Measurements from ENCODE around the gene RASA3.

Gene RASA3

DNA sequence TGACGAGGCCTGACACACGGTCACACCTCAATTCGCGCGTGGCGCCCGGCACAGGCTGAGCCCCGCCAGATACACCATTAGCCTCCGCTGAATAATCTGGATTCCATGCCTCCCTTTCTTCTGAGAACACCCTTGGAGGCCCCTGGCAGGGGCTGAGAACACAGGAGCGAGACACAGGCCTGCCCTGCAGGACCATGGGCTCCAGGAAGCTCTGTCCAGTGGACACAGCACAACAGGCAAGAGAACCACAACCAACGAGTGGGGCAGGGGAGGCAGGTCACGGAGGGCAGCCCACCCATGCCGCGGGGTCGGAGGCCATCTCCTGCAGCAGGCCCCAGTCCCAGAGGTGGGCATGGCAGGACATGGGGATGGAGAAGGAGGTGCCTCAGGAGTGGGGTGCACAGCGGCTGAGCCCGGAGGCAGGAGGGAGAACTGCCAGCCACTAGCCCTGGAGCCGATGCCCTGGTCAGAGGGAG is 82.8 kb downstream of the RASA3 start:
- DNase-seq, result no peak

DNA sequence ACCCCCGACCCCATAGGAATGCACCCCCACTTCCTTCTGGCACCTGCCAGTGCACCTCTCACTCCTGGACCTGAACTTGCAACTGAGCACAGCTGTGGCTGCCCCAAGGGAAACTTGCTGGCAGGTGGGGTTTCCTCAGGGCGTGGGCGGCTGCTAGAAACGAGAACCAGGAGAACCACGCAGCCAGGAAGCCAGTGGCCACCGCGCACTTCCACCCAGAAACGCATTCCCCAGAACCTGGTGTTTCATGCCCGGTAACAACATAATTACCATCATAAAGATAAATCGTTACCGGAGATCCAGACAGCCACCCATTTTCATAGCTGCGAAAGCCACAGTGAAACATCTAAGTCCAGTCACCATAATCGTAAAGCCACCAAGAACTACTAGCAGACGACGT is 83.4 kb downstream of the RASA3 start:
- no peak for DNase-seq

DNA sequence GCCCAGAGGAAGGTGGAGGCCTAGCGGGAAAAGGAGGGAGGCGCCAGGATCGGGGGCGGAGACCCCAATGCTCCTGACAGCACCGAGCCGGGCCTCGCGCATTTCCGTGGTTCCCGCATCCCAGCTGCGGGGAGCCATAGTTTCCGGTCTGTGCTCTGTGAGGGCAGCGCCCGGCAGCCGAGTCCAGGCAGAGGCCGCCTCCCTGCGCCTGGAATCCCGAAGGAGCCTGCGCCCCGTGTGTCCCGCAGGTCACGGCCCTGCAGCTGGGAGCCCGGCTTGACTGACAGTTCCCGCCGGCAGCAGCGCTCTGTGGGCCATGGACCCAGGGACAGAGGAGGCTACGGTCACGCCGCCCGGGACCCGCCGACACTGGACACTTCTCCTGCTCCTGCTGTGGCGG is 84.0 kb downstream of the RASA3 start:
- no peak for DNase-seq

DNA sequence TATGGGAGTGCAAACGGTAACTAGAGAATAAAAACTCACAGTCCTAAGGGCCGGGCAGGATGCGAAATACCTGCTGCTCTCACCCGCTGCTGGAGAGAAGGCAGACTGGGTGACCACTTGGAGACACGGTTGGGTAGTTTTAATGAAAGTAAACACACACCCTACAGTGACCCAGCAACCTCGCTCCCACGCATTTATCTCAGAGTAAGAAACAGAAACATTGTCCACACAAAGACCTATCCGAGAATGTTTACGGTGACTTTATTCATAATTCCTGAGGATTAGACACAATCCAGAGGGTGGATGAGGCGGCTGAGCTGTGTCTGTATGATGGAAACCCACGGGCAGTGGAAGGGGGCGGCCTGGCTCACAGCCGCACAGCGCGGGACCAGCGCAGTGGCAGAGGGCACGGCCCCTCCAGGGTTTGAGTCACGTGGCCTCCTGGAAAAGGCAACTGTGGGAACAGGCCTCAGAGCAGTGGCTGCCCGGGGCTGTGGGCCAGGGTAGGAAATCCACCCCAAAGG is 85.0 kb downstream of the RASA3 start:
- DNase-seq, result peak in 1 of 2 experiments; percentile 32

DNA sequence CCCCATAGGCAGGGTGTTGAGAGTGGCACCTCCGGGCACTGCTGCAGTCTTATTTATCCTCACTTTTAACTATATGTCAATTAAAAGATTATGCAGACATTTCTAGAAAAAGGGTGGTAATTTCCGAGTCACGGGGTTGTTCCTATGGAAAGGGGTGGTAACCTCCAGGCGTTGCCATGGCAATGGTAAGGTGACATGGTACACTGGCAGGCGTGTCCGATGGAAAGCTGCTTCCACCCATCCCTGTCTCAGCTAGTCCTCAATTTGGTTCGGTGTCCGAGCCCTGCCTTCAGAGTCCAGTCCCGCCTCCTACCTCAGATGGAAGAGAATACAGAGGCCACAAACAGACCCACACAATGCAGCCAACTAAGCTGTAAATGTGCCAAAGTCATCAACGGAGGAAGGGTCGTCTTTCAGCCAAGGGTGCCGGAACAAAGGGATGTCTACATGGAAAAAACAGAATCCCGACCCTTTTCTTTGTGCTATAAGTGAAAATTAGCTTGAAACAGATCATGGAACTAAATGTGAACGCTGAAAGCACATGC is 85.9 kb downstream of the RASA3 start:
- no peak for DNase-seq

DNA sequence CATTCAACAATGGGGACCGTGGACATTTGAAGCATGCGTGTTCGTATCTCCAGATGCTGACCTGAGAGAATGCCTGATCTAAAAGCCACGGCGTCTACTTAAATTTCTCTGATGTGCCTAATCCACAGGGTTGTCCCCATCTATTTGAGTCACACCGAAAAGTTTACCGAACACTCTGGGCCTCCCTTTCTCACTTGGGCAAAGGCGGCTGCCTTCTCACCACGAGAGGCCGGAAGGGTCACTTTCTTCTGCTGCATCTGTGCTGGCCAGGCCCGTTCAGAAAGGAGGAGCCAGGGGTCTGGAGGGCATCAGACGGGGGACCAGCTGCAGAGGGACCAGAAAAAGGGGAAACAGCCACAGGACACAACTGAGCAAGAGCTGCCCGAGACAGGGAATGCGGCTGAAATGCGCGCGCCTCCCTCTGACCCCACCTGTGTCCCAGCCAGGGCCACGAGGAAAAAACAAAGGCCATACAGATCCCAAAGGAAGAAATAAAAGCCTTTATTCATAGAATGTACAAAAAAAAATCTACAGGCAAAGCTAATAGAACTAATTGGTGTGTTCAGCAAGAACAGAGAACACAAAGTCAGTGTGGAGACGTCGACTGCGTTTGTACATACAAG is 87.2 kb downstream of the RASA3 start:
- DNase-seq, result no peak

DNA sequence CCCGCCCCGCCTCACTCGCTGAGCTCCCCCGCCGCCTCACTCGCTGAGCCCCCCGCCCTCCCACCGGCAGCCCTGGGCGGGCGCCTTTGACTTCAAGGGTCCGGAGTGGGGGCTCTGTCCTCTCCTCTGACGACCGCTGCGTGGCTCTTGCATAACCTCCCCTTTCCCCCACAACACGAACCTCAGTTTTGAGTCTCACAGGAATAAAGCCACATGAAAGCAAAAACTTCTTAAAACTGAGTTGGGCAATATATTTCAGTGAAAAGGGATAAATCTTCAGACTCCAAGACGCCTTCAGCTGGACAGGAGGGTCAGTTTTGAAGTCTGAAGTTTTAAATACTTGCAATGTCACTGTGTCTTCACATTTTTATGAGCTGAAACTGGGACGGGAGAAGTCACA is 87.9 kb downstream of the RASA3 start:
- no peak for DNase-seq

DNA sequence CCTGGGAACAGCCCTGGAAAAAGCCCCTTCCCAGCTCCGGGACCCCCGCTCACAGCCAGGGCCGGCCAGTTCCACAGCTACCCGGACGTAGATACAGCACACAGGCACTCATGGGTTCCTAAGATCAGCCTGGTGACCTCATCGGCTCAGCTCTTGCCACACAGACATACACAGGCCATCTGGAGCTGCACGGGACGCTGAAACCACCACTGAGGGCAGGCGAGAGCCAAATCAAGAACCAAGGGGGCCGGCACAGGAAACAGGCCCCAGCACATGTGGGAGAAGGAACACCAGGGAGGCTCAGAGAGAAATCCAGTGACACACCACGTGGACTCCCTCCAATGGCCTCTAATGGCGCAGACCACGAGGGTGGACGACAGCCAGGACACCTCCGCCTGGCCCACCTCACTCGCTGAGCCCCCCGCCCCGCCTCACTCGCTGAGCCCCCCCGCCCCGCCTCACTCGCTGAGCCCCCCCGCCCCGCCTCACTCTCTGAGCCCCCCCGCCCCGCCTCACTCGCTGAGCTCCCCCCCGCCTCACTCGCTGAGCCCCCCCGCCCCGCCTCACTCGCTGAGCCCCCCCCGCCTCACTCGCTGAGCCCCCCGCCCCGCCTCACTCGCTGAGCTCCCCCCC is 88.9 kb downstream of the RASA3 start:
- peak; percentile 69 to 83 for DNase-seq

DNA sequence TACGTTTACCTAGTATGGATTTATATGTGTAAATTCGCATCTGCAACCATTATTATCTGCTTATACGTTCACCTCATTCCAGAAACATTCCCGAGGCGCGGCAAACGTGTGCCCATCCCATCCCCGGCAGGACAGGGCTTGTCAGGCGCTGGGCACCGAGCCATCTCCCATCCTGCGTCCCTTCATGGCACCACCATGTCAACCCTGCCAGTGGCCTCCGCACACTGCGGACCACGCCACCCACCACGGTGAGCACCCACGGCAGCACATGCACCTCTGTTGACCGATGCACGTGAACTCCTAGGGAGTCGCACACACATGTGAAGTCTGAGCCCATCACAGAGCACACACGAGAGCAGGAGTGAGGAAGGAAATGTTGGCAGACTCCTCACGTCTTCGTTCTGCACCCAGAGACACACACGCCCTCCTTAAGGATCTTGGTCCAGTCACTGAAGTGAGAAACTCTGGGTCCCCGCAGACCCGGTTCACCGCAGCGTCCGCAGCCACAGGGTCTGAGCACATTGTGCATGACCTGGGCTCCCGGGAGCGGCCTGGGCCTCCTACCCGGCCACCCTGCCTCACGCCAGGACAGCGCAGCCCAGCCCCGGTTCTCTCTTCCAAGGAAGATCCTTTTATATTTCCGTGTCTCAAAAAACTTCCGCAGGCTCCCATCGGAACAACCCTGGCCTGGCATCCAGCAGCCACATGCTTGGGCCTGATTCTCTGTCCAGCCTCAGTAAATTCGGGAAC is 90.2 kb downstream of the RASA3 start:
- no peak for DNase-seq

DNA sequence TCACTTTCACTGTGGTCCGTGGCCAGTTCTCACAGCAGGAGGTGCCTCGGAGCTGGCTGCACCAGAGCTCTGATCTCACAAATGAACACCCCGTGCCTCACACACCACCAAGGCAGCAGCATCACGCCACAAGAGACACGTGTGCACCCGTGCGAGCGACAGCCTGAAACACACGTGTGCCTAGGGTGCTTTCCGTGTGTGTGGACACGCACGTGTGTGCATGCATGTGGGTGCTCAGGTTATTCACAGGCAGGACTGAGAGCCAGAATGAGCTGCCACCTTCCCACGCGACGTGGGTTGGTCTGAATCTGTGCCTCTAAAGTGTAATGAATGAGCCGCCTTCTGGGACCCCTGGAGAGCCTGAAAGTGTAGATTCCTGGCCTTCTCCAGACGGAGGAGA is 90.9 kb downstream of the RASA3 start:
- no peak for DNase-seq

DNA sequence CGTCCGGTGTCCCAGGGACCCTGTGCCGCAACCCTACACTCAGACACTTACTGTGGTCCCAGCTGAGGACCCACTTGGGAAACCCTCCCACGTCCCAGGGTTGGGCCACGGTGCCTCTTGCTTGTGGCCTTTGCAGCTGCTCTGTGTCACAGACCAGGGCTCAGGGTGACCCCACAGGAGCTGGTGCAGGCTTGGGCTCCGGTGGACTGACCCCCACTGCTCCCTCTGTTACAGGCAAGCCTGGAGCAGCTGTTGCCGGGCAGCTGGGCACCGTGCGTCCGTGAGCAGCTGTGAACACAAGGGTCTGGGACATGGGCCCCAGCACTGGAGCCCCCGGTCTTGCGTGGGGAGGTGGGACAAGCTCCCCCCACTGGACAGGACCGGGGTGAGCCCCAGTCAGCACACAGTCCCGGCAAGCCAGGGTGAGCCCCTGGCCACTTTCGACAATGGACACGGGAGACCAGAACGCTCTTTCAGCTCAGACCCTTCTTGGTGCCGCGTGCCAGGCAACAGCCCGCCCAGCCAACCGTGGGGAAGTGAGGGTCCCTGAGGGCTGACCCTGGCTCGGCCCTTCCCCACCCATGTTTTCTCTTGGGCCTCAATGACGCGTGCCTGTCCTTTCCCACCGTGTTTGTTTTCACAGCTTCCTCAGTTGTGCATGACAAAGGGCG is 92.8 kb downstream of the RASA3 start:
- DNase-seq, result no peak

DNA sequence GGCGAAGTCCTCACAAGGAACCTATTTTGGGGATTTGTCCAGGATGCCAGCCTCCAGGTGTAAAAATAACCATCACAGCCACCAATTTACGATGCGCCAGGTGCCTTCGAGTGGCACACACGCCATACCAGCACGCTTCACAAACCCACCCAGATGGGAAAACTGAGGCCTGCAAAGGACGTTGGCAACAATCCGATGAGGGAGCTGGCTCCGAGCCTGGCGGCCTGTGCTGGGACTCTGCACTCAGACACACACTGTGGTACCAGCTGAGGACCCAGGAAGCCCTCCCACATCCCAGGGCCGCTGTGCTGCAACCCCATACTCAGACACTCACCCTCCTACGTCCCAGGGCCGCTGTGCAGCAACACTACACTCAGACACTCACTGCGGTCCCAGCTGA is 93.5 kb downstream of the RASA3 start:
- DNase-seq, result no peak

DNA sequence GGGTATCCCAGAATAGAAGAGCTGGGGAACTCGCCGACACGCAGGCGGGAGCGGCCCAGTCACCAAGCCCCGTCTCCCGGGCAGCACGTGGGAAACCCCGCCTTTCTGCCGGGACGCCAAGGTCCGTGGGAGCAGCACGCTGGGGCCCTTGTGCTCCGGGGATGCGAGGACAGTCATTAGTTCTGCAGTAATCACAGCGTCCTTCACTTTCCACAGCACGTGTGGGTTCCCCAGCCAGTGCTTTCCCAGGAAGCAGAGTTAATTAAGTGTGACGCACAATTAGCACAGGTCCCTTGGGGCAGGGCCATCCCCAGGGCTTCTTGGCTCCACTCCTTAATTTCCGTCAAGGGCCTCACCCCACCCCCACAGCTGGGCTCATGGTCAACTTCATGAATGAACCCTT is 94.2 kb downstream of the RASA3 start:
- DNase-seq, result no peak

DNA sequence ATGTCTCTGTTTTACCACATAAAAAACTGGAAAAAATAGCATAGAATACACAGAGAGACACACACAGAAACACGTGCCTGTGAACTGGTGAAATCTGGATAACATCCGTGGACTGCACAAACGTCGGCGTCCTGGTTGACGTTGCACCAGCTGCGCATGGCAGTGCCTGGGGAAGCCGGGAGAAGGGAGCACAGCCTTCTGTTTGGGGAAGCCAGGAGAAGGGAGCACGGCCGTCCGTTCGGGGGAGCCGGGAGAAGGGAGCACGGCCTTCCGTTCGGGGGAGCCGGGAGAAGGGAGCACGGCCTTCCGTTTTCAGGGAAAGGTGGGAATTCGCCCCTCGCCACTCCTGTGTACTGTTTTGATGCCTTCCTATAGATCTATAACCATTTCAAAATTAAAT is 94.7 kb downstream of the RASA3 start:
- DNase-seq, result no peak

DNA sequence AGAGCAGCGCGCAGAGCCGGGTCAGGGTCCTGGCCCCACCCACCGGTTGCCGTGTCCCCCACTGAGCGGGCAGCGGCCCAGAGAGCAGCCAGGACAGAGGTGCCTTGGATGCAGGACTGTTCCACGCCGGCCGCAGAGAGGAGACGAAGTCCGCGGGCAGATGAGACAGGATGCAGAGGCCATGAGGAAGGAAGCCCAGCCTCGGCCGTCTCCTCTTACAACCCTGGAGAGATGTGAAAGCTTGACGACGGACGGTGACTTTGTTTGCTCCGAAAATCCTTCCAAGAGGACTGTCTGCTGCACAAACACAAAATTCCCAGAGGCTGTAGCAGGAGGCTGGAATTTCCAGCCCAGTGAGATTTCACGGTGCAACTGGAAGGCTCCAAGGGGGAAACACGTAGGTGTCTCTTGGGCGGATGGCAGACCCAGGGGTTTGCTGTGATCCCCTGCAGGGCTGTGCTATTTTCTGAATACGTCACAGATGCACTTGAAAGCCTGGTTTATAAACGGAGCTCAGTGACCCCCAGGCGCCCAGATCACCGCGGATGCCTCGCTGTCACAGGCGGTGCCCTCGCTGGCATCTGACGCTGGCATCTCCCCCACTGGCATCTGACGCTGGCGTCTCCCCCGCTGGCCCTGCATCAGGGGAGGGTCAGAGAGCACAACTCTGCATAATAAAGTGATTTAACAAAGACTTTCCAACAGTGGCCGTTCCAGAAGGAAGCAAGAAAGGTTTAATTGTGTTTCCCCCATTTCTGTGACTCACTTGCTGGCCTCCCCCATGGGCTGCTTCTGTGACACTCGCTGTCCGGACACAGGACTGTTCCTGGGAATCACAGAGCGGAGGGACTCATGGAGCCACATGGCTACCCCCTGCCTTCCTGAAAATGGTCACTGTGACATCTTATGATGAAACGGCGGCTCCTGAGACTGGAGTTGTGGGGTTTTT is 96.6 kb downstream of the RASA3 start:
- DNase-seq, result no peak

DNA sequence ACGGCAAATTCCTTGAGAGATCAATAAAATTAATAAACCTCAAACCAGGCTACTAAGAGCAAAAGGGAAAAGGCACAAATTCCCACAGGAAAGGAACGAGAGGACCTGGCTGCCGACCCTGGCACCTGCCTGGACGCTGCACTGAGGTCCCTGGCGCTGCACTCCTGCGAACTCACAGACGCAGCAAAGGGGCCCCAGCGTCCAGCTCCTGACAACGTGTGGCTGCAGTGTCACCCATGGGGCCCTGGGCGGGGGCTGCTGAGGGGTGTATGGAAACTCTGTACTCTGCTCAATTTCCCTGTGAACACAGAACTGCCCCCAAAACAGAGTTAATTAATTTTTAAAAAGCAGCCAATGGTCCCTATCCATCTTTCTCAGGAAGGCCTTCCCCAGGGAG is 97.2 kb downstream of the RASA3 start:
- DNase-seq, result no peak

DNA sequence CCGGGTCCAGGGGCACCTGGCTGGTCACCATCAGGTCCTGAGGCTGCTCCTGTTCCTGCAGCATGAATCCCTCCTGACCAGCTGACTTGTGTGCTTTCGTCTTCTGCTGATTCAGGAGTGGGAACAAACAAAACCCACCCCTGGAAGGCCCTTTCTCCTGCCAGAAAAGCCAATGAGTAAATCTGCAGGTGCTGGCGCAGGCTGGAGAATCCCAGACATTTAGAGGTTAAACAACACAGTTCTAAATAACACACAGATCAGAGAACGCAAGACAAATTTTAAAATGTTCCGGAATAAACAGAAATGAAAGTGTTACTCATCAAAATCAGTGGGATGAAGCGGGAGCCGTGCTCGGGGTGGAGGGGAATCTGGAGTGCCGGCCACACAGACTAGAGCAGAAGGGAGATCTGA is 97.9 kb downstream of the RASA3 start:
- no peak for DNase-seq

DNA sequence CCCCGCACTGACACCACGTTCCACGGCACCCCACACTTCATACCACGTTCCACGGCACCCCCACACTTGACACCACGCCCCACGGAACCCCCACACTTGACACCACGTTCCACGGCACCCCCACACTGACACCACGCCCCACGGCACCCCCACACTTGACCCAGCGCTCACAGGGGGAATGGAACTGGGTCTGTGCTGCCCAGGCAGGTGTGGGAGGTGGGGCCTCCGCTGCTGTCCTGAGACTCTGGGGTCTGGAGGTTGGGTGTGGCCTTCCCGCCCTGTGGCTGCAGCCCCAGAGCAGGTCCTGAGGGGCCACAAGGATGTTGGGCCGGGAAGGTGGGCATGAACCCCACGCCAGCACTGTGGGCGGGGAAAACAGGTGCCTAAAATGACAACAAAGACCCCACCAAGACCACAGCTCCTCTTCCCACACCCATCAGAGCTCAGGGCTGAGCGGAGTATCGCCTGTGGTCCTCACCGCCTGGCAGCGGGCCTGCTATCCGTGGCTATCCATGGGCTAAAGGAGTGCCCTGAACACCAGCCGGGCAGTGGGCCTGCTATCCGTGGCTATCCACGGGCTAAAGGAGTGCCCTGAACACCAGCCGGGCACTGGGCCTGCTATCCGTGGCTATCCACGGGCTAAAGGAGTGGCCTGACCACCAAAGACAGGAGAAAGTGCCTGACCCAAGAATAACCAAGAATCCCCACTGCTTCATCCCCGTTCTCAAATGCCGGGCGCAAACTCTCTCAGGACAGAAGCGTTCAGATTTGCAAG is 98.7 kb downstream of the RASA3 start:
- no peak for DNase-seq

DNA sequence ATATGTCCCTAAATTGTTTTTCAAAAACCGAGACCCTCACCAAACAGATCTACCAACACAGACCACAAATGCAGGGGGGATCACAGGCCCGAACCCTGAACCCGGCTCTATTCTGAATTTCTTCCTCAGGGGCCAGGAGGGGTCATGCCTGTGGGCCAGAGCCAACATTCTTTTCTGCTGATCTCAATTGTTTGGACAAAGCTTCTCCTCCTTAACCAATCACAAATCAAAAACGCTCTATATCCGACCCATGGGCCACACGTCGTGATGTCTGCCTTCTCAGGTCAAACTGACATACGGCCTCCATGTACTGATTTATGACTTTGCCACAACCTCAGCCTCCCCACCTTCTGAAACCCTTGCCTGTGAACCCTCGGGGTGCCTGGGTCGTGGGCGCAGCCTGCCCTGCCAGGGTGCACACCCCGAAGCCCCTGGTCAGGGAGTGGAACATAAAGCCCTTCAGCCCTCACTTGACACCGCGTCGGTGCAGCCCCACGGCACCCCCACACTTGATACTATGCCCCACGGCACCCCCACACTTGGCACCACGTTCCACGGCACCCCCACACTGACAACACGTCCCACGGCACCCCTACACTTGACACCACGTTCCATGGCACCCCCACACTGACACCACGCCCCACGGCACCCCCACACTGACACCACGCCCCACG is 100.2 kb downstream of the RASA3 start:
- DNase-seq, result no peak

DNA sequence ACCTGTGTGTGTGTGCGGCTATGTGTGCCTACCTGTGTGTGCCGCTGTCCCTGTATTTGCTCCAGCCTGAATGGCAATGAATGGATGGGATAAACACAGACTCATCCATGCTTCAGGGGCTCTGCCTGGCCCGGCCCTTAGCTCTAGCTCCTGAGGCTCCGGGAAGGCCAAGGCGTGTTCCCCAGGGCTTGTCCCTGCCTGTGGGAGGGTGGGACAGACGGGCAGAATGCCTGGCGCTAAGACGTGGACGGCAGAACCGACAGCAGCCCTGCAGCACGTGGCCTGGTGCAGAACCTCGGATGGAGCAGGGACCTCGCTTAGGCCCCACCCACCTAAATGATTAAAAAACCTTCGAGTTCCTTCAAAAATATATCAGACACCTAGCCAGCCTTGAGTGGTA is 100.8 kb downstream of the RASA3 start:
- DNase-seq, result no peak

Measured in SHP77 (cell line).